WI38 (cell line): ENCODE results near the gene GLRA2.

Experiments
- H3K4me3 ChIP-seq: 2 replicates; pipeline ENCODE4 v1.5.1; 2011; ENCODE audit warnings: low read depth, mild to moderate bottlenecking, control low read depth, low read length
- TF ChIP-seq, protein P1 (sequence below): IDR thresholded peaks from 2 replicates; pipeline ENCODE4 v1.5.1; 2012; ENCODE audit warnings: low read depth, mild to moderate bottlenecking, control low read depth, low read length

GLRA2 gene

DNA sequence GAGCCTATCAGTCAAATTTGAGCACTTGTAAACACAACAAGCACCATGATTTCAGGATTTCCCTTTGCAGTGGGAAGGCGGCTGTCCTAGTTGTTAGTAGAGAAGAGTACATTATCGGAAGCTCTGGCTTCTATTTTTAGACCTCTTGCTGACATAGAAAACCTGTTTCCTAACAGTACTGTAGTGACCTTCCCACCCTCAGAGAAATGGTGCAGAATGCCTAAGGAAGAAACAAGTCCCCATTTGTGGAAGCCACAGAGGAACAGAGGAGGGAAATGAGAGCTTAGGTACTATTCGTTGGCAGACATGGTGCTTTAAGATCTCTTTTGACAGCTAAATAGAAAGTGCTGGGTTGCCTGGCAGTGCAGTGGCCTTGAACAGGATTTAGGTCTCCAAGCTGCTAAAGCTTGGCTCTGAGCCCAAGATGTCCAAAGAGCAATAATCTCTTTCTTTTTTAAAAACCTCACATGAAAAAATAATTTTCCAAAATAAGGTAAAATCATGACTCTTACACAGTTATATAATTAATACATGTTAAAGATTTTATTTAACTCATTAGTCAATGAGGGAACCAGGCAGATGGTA lies 24.9 kb downstream of the GLRA2 start:
- H3K4me3 ChIP-seq: no peak overlapping the region
- TF ChIP-seq, protein P1, sequence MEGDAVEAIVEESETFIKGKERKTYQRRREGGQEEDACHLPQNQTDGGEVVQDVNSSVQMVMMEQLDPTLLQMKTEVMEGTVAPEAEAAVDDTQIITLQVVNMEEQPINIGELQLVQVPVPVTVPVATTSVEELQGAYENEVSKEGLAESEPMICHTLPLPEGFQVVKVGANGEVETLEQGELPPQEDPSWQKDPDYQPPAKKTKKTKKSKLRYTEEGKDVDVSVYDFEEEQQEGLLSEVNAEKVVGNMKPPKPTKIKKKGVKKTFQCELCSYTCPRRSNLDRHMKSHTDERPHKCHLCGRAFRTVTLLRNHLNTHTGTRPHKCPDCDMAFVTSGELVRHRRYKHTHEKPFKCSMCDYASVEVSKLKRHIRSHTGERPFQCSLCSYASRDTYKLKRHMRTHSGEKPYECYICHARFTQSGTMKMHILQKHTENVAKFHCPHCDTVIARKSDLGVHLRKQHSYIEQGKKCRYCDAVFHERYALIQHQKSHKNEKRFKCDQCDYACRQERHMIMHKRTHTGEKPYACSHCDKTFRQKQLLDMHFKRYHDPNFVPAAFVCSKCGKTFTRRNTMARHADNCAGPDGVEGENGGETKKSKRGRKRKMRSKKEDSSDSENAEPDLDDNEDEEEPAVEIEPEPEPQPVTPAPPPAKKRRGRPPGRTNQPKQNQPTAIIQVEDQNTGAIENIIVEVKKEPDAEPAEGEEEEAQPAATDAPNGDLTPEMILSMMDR: no peak

DNA sequence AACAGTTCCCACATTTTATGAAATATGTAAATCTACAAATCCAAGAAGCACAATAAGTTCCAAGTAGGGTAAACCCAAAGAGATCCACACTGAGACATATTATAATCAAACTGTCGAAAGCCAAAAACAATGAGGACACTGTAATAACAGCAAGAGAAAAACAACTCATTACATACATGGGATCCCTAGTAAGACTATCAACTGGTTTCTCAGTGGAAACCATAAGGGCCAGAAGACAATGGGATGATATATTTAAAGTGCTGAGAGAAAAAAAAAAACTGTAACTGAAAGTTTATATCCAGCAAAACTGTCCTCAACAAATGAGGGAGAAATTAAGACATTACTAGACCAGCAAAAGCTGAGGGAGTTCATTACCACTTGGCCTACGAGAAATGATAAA lies 34.7 kb downstream of the GLRA2 start:
- TF ChIP-seq, protein P1: no peak
- H3K4me3 ChIP-seq: no peak overlapping the region

DNA sequence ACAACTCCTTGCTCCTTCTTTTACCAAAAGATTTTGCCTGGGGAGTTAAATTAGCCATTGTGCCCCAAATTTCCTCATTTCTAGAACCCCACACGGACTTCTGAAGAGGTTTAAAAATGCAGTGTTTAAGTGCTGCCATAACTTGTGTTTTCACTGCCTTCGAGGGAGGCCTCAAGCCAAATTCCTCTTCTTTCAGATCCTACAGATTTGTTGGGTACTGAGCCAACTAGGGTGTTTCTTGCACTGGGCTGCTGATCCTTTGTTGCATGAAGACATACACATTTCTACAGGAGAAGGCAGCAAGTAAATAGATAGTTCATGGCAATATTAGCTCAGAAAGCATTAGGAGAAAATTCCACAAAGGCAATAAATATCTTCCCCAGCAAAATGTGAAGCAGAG lies 43.8 kb downstream of the GLRA2 start:
- H3K4me3 ChIP-seq: no peak overlapping the region
- TF ChIP-seq, protein P1: no peak

DNA sequence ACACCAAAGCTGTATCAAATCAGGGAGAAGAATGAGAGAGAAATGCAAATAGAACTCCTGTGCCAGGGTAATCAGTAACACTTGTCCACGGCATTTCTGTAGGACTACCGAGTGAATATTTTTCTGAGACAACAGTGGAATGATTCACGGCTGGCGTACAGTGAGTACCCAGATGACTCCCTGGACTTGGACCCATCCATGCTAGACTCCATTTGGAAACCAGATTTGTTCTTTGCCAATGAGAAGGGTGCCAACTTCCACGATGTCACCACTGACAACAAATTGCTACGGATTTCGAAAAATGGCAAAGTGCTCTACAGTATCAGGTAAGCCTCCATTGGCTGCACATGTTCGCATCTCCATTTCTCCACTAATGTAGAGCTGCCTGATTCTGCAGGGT lies 51.7 kb downstream of the GLRA2 start:
- no peak overlapping the region for H3K4me3 ChIP-seq
- TF ChIP-seq, protein P1: no peak

DNA sequence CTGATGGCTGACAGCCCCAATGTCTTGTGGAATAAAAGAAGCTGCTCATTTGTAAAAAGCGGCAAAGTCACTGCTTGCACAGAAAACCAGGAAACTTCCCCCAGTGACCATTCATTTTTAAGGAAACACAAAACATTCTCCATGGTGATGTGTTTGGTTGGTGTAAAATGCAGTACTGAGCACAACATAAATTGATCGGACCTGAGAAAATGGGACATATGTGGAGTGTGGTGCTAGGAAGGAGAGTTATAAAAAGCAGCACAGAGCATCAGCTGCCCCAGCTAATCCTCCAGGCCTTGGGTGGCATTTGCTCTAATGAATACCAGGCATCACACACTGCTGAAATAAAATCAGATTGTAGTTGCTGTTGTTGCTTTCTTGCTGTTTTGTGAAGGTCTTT lies 55.2 kb downstream of the GLRA2 start:
- TF ChIP-seq, protein P1: no peak
- H3K4me3 ChIP-seq: no peak overlapping the region

DNA sequence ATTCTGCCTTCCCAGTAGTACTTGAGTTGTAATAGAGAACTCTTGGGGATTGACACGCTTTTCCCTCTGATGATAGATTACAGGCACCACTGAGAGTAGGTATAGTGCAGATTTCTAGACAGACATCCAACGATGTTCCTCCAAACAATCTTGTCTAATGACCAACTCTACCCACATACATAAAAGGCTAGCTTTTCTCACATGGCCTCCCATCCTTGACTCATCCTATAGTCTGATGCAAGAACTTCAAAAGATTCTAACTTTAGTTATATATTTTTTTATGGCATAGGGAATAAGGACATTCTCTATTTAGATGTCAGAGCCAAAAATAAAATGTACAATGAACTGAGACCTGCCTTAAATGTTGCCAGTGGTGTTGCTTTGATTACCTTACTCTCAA lies 60.9 kb downstream of the GLRA2 start:
- TF ChIP-seq, protein P1: no peak
- no peak overlapping the region for H3K4me3 ChIP-seq

DNA sequence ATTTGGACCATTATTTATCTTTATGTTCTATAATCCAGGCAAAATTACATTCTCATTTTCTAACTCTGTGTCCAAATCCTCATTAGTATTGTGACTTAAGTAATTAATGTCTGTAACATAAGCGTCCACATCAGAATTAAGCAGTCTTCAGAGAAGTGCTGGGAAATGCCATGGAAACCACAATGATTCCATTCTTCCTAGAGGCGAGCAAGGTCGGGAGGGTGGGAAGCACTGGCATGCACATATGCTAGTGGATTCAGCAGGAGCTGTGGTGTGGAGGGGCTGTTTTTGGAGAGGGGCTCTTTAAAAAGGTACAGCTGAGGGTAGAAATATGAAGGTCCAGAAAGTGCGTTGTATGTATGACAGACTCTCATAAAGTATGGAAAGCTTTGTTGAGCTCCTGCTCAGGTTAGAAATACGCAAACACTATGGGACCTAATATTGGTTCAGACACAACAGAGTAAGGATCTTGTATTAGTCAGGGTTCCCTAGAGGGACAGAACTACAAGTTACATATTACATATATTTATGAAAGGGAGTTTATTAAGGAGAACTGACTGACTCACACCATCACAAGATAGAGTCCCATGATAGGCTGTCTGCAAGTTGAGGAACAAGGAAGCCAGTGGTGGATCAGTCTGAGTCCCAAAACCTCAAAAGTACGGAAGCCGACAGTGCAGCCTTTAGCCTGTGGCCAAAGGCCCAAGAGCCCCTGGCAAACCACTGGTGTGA lies 61.5 kb downstream of the GLRA2 start:
- TF ChIP-seq, protein P1: no peak
- H3K4me3 ChIP-seq: no peak overlapping the region
